ENCODE measurements around the gene DOP1B.
A peak's percentile ranks its signal among the peaks of the same experiment; 100 is the strongest.

The DOP1B gene

GRCh38 chr21:36169470-36170128 is 13.0 kb downstream of the DOP1B start:
- H4K91ac ChIP-seq (ENCODE audit: low read length), result no peak overlapping the region
- peaks cover 29 to 51% of the 10 kb centered on the region in 2 experiments for H3K36me3 ChIP-seq (ENCODE audit: control insufficient read depth in 1 of 2, insufficient read depth in 2 of 2, low read depth in 1 of 2, low read length in 2 of 2)
- peaks cover 5% of the 10 kb centered on the region for H3K4me1 ChIP-seq (ENCODE audit: control insufficient read depth, insufficient read depth, low read depth, low read length)
- peaks cover 24% of the 10 kb centered on the region for H3K79me1 ChIP-seq (replicated peaks; ENCODE audit: low read length, poor library complexity, severe bottlenecking)
- H3K4ac ChIP-seq (ENCODE audit: low read depth in 1 of 2, low read length in 2 of 2), result no peak overlapping the region
- H2AFZ ChIP-seq (ENCODE audit: low read depth, low read length), result no peak overlapping the region
- H3K9me3 ChIP-seq (ENCODE audit: control insufficient read depth, low read length), result no peaks in the 10 kb centered on the region
- no peak overlapping the region for H3K27ac ChIP-seq (ENCODE audit: low read length, poor library complexity, severe bottlenecking)
- no peak overlapping the region for H3K9ac ChIP-seq (ENCODE audit: low read length)
- H3K4me3 ChIP-seq (ENCODE audit: insufficient read depth in 1 of 2, low read depth in 1 of 2, low read length in 2 of 2), result no peak overlapping the region
- H2BK120ac ChIP-seq (ENCODE audit: low read depth, low read length), result no peak overlapping the region
- WGBS, result 97% methylated on average over 19 of the region's 19 CpGs
- H3K18ac ChIP-seq (ENCODE audit: low read depth in 1 of 2, low read length in 2 of 2), result no peak overlapping the region
- no peak overlapping the region for H3K23ac ChIP-seq (ENCODE audit: low read length in 2 of 2)
- DNase-seq, result no peak
- no peaks in the 10 kb centered on the region for H3K27me3 ChIP-seq (ENCODE audit: control insufficient read depth in 1 of 2, insufficient read depth in 1 of 2, low read length in 2 of 2)
- no peak overlapping the region for H2AK5ac ChIP-seq (ENCODE audit: low read length, severe bottlenecking)
- H3K14ac ChIP-seq (ENCODE audit: low read length in 2 of 2), result no peak overlapping the region
- no peak overlapping the region for H3K4me2 ChIP-seq (ENCODE audit: low read length, poor library complexity, severe bottlenecking)
- H2BK12ac ChIP-seq (ENCODE audit: low read length in 2 of 2), result no peak overlapping the region
- no peak overlapping the region for H2BK15ac ChIP-seq (ENCODE audit: low read depth, poor library complexity, severe bottlenecking)
- H2BK5ac ChIP-seq (ENCODE audit: low read depth, low read length, poor library complexity, severe bottlenecking), result no peak overlapping the region
- no peak overlapping the region for H4K8ac ChIP-seq (ENCODE audit: low read length)

GRCh38 chr21:36170823-36171222 is 14.2 kb downstream of the DOP1B start:
- Histone ChIP-seq H3K9ac (ENCODE audit: low read length) (no peak overlapping the region), H2AFZ (ENCODE audit: low read depth, low read length) (no peak overlapping the region), H3K23ac (ENCODE audit: low read length in 2 of 2) (no peak overlapping the region), H3K4me2 (ENCODE audit: low read length, poor library complexity, severe bottlenecking) (no peak overlapping the region), H3K14ac (ENCODE audit: low read length in 2 of 2) (no peak overlapping the region), H3K18ac (ENCODE audit: low read depth in 1 of 2, low read length in 2 of 2) (no peak overlapping the region), H2BK5ac (ENCODE audit: low read depth, low read length, poor library complexity, severe bottlenecking) (no peak overlapping the region), H2BK15ac (ENCODE audit: low read depth, poor library complexity, severe bottlenecking) (no peak overlapping the region), H3K36me3 (ENCODE audit: control insufficient read depth in 1 of 2, insufficient read depth in 2 of 2, low read depth in 1 of 2, low read length in 2 of 2) (peaks cover 23 to 50% of the 10 kb centered on the region in 2 experiments), H3K79me1 (replicated peaks; ENCODE audit: low read length, poor library complexity, severe bottlenecking) (peaks cover 22% of the 10 kb centered on the region), H3K4me3 (ENCODE audit: insufficient read depth in 1 of 2, low read depth in 1 of 2, low read length in 2 of 2) (no peak overlapping the region), H3K9me3 (ENCODE audit: control insufficient read depth, low read length) (no peaks in the 10 kb centered on the region), H3K27ac (ENCODE audit: low read length, poor library complexity, severe bottlenecking) (no peak overlapping the region), H3K4ac (ENCODE audit: low read depth in 1 of 2, low read length in 2 of 2) (peak overlapping the region in 1 of 2 experiments; percentile 71), H3K4me1 (ENCODE audit: control insufficient read depth, insufficient read depth, low read depth, low read length) (peaks cover 5% of the 10 kb centered on the region), H2BK12ac (ENCODE audit: low read length in 2 of 2) (no peak overlapping the region), H2AK5ac (ENCODE audit: low read length, severe bottlenecking) (no peak overlapping the region), H3K27me3 (ENCODE audit: control insufficient read depth in 1 of 2, insufficient read depth in 1 of 2, low read length in 2 of 2) (no peaks in the 10 kb centered on the region), H4K8ac (ENCODE audit: low read length) (peak overlapping the region; percentile 69), H4K91ac (ENCODE audit: low read length) (no peak overlapping the region), H2BK120ac (ENCODE audit: low read depth, low read length) (no peak overlapping the region)
- 96% methylated on average over 6 of the region's 6 CpGs for WGBS
- DNase-seq, result no peak

- no peak overlapping the region for H3K9ac ChIP-seq (ENCODE audit: low read length)
- peak overlapping the region in 1 of 2 experiments; percentile 26 for H3K23ac ChIP-seq (ENCODE audit: low read length in 2 of 2)
- H3K27ac ChIP-seq (ENCODE audit: low read length, poor library complexity, severe bottlenecking), result no peak overlapping the region
- H3K4ac ChIP-seq (ENCODE audit: low read depth in 1 of 2, low read length in 2 of 2), result peak overlapping the region in 1 of 2 experiments; percentile 71
- H3K9me3 ChIP-seq (ENCODE audit: control insufficient read depth, low read length), result no peaks in the 10 kb centered on the region
- peaks cover 8% of the 10 kb centered on the region for H3K4me1 ChIP-seq (ENCODE audit: control insufficient read depth, insufficient read depth, low read depth, low read length)
- no peak overlapping the region for H3K18ac ChIP-seq (ENCODE audit: low read depth in 1 of 2, low read length in 2 of 2)
- no peak overlapping the region for H2BK5ac ChIP-seq (ENCODE audit: low read depth, low read length, poor library complexity, severe bottlenecking)
- no peak overlapping the region for H3K4me3 ChIP-seq (ENCODE audit: insufficient read depth in 1 of 2, low read depth in 1 of 2, low read length in 2 of 2)
- H3K4me2 ChIP-seq (ENCODE audit: low read length, poor library complexity, severe bottlenecking), result no peak overlapping the region
- DNase-seq, result no peak
- no peak overlapping the region for H4K91ac ChIP-seq (ENCODE audit: low read length)
- 85% methylated on average over 5 of the region's 5 CpGs for WGBS
- H3K79me1 ChIP-seq (replicated peaks; ENCODE audit: low read length, poor library complexity, severe bottlenecking), result peaks cover 22% of the 10 kb centered on the region
- no peak overlapping the region for H2BK15ac ChIP-seq (ENCODE audit: low read depth, poor library complexity, severe bottlenecking)
- H2BK12ac ChIP-seq (ENCODE audit: low read length in 2 of 2), result no peak overlapping the region
- H2AK5ac ChIP-seq (ENCODE audit: low read length, severe bottlenecking), result no peak overlapping the region
- H2BK120ac ChIP-seq (ENCODE audit: low read depth, low read length), result no peak overlapping the region
- H4K8ac ChIP-seq (ENCODE audit: low read length), result no peak overlapping the region
- peaks cover 19 to 49% of the 10 kb centered on the region in 2 experiments for H3K36me3 ChIP-seq (ENCODE audit: control insufficient read depth in 1 of 2, insufficient read depth in 2 of 2, low read depth in 1 of 2, low read length in 2 of 2)
- no peak overlapping the region for H3K14ac ChIP-seq (ENCODE audit: low read length in 2 of 2)
- no peak overlapping the region for H2AFZ ChIP-seq (ENCODE audit: low read depth, low read length)
- H3K27me3 ChIP-seq (ENCODE audit: control insufficient read depth in 1 of 2, insufficient read depth in 1 of 2, low read length in 2 of 2), result no peaks in the 10 kb centered on the region
These were observed 14.7 kb downstream of the DOP1B start for GRCh38 chr21:36171336-36171735.

DNA sequence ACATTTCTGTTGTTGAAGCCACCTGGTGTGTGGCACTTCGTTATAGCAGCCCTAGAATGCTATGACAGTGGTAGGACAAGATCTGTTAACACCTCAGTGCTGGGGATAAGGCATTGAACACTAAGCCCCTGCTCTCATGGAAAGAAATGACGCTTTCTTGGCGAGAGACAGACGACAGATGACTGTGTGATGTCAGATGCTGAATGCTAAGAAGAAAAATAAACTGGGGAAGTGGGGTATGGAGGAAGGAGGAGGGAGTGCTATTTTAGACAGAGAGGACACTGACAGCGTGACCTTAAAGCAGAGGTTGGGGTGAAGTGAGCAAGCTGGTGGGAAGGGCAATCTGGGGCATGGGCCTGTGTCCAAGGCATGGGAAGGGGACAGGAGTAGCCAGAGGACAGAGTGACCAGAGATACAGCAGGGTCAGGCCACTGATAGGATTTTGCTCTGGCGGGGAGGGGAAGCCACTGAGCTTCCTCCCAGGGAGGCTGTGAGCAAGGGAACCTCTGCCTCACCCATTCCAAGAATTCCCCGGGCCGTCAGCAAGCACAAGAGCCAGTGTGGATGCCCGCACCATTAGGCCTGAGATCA is 15.2 kb downstream of the DOP1B start:
- DNase-seq, result no peak
- H3K23ac ChIP-seq (ENCODE audit: low read length in 2 of 2), result no peak overlapping the region
- peaks cover 20 to 44% of the 10 kb centered on the region in 2 experiments for H3K36me3 ChIP-seq (ENCODE audit: control insufficient read depth in 1 of 2, insufficient read depth in 2 of 2, low read depth in 1 of 2, low read length in 2 of 2)
- H3K4me2 ChIP-seq (ENCODE audit: low read length, poor library complexity, severe bottlenecking), result no peak overlapping the region
- H2BK15ac ChIP-seq (ENCODE audit: low read depth, poor library complexity, severe bottlenecking), result no peak overlapping the region
- H3K9ac ChIP-seq (ENCODE audit: low read length), result no peak overlapping the region
- no peak overlapping the region for H3K14ac ChIP-seq (ENCODE audit: low read length in 2 of 2)
- H3K9me3 ChIP-seq (ENCODE audit: control insufficient read depth, low read length), result no peaks in the 10 kb centered on the region
- WGBS, result 69% methylated on average over 9 of the region's 9 CpGs
- no peak overlapping the region for H2AFZ ChIP-seq (ENCODE audit: low read depth, low read length)
- no peak overlapping the region for H4K91ac ChIP-seq (ENCODE audit: low read length)
- no peak overlapping the region for H3K4me3 ChIP-seq (ENCODE audit: insufficient read depth in 1 of 2, low read depth in 1 of 2, low read length in 2 of 2)
- H3K18ac ChIP-seq (ENCODE audit: low read depth in 1 of 2, low read length in 2 of 2), result no peak overlapping the region
- H3K27ac ChIP-seq (ENCODE audit: low read length, poor library complexity, severe bottlenecking), result no peak overlapping the region
- no peaks in the 10 kb centered on the region for H3K27me3 ChIP-seq (ENCODE audit: control insufficient read depth in 1 of 2, insufficient read depth in 1 of 2, low read length in 2 of 2)
- no peak overlapping the region for H2AK5ac ChIP-seq (ENCODE audit: low read length, severe bottlenecking)
- no peak overlapping the region for H2BK5ac ChIP-seq (ENCODE audit: low read depth, low read length, poor library complexity, severe bottlenecking)
- H3K4me1 ChIP-seq (ENCODE audit: control insufficient read depth, insufficient read depth, low read depth, low read length), result peaks cover 8% of the 10 kb centered on the region
- H3K4ac ChIP-seq (ENCODE audit: low read depth in 1 of 2, low read length in 2 of 2), result no peak overlapping the region
- H2BK12ac ChIP-seq (ENCODE audit: low read length in 2 of 2), result no peak overlapping the region
- H2BK120ac ChIP-seq (ENCODE audit: low read depth, low read length), result no peak overlapping the region
- H3K79me1 ChIP-seq (replicated peaks; ENCODE audit: low read length, poor library complexity, severe bottlenecking), result peaks cover 24% of the 10 kb centered on the region
- no peak overlapping the region for H4K8ac ChIP-seq (ENCODE audit: low read length)
